Right lobe of liver (tissue), 4 donors: ENCODE data around the gene PXDN.

Experiments
- CTCF ChIP-seq, 4 donors: fragments of 200-600 bp in 3 of 4; fragments of 450-650 bp in 1 of 4; IDR thresholded peaks; one replicate each; pipeline versions ENCODE4 v1.5.1 to v1.8.0; 2016 to 2022; ENCODE audit warnings: antibody characterized with exemption in 4 of 4, mild to moderate bottlenecking in 2 of 4
- POLR2A ChIP-seq: fragments of 450-650 bp; IDR thresholded peaks from one replicate; pipeline ENCODE4 v1.6.1; 2017; ENCODE audit warnings: antibody characterized with exemption, mild to moderate bottlenecking
- donor health status: DM: no; HTN: no; CAD: no.
- donor health status: DM: no; HTN: no; CAD: no.
- donor health status: DM: no; HTN: yes; CAD: no.

DNA sequence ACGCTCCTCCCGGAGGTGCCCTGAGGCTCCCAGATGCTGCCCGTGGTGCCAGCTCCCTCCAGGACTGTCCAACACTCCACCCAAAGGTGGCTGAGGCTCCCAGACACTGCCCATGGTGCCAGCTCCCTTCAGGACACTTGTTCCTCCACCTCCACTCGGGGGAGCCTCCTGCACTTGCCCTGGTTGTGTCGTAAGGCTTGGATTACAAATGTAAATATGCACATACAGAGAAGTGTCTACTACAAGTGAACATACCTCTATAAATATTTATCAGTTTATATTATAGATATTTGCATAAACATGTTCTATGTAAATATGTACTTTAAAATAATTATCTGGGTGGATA lies 143.3 kb downstream of the PXDN start:
- TF ChIP-seq CTCF (IDR thresholded peaks at IDR 0.05): no peak
- no peak for TF ChIP-seq POLR2A
